ENCODE data around the gene LRCOL1.

GRCh38 chr12:132630672-132631071 lies 20.3 kb upstream of the LRCOL1 start:
- TF ChIP-seq CTCF (IDR thresholded peaks at IDR 0.05; ENCODE audit: control extremely low read depth in 1 of 3, insufficient read depth in 1 of 3, low read depth in 1 of 3, low read length in 3 of 3), result no peak
- no peak for TF ChIP-seq HDAC2 (IDR thresholded peaks at IDR 0.05; ENCODE audit: borderline replicate concordance in 1 of 2, low read depth in 2 of 2, low read length in 2 of 2)
- TF ChIP-seq POU5F1 (IDR thresholded peaks at IDR 0.05; ENCODE audit: low read depth, low read length), result no peak
- TF ChIP-seq GABPA (IDR thresholded peaks at IDR 0.05; ENCODE audit: borderline replicate concordance, insufficient read depth, low read length), result no peak
- TF ChIP-seq YY1 (IDR thresholded peaks at IDR 0.05; ENCODE audit: low read depth, low read length), result no peak
- TF ChIP-seq POLR2A (IDR thresholded peaks at IDR 0.05; ENCODE audit: control extremely low read depth in 1 of 2, low read depth in 2 of 2, low read length in 2 of 2), result no peak
- TF ChIP-seq TAF7 (optimal IDR thresholded peaks at IDR 0.05; ENCODE audit: borderline replicate concordance, low read depth, low read length), result no peak
- no peak for TF ChIP-seq CREB1 (IDR thresholded peaks at IDR 0.05)
- TF ChIP-seq RAD21 (IDR thresholded peaks at IDR 0.05 in 1 of 2, conservative IDR thresholded peaks at IDR 0.05 in 1 of 2; ENCODE audit: low read depth in 2 of 2, low read length in 2 of 2), result no peak
- TF ChIP-seq MAFK (IDR thresholded peaks at IDR 0.05; ENCODE audit: low read depth, low read length), result no peak
- TF ChIP-seq SP1 (IDR thresholded peaks at IDR 0.05; ENCODE audit: low read depth, low read length), result no peak
- TF ChIP-seq CHD2 (IDR thresholded peaks at IDR 0.05; ENCODE audit: low read length), result no peak

All from H1 (cell line).